IPS-20b (cell line): ENCODE measurements around the gene LIM2.

Experiments
- H3K27ac ChIP-seq: one replicate; pipeline ENCODE4 v1.5.1; 2013; ENCODE audit warnings: low read length
- H3K27me3 ChIP-seq: 2 replicates; pipeline ENCODE4 v1.6.1; 2013; ENCODE audit warnings: mild to moderate bottlenecking, low read length, inconsistent platforms; ENCODE audit not compliant: insufficient read depth
- H3K36me3 ChIP-seq: 2 replicates; pipeline ENCODE4 v1.6.1; 2013; ENCODE audit warnings: low read depth, mild to moderate bottlenecking, inconsistent platforms, low read length, moderate library complexity; ENCODE audit not compliant: insufficient read depth
- H3K4me1 ChIP-seq: 2 replicates; pipeline ENCODE4 v1.6.1; 2013; ENCODE audit warnings: mild to moderate bottlenecking, control low read depth, inconsistent platforms, low read length, moderate library complexity; ENCODE audit not compliant: insufficient read depth
- H3K4me3 ChIP-seq: 2 replicates; pipeline ENCODE4 v1.5.1; 2013; ENCODE audit warnings: mild to moderate bottlenecking, low read length, inconsistent platforms
- H3K9ac ChIP-seq: 2 replicates; pipeline ENCODE4 v1.6.1; 2013; ENCODE audit warnings: low read depth, mild to moderate bottlenecking, inconsistent platforms, low read length, moderate library complexity
- H3K9me3 ChIP-seq: 2 replicates; pipeline ENCODE4 v1.6.1; 2013; ENCODE audit warnings: mild to moderate bottlenecking, low read depth, low read length, inconsistent platforms; ENCODE audit not compliant: insufficient read depth

Gene LIM2

DNA sequence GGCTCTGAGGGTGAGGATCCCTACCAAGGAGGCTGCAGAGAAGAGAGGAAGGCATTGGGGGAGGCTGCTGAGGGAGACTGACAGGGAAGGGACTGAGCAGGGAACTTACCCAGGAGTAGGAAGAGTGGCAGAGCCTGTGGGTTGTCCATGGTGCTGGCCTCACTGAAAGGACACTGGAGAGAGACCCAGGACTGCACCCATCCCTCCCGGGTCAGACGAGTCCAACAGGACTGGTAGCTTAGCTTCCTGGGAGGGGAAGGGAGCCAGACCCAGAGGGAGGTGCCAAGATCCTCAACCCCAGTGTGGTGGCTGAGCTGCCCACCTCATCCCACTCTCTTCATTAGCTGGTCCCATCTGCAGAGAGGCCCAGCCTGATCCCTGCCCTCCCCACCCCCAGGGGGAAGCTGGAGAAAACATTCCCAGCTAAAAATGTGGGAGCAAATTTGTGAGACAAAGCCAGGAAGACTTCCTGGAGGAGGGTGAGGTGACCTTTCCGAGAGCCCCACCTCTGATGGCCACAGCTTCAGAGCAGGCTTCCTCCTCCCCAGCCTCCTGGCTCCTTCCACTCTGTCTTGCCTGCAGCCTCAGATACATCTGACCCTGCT is 45.7 kb downstream of the LIM2 start, which contains the start of gene VSIG10L:
TSS of gene VSIG10L (minus strand) at position 164 of the 605 bp plus-strand sequence. CDS start at position 149, 15 bp downstream.
- Histone ChIP-seq H3K4me1 (peaks cover 8% of the 10 kb centered on the region; the same call in 1 of the 2 replicates), H3K4me3 (no peak within 1 kb of the TSS), H3K36me3 (no peaks in the 10 kb centered on the region), H3K9me3 (no peaks in the 10 kb centered on the region), H3K27ac (no peak within 1 kb of the TSS), H3K9ac (peak within 1 kb of the TSS; percentile 27; the same call in 1 of the 2 replicates), H3K27me3 (peaks cover 19% of the 10 kb centered on the region)

DNA sequence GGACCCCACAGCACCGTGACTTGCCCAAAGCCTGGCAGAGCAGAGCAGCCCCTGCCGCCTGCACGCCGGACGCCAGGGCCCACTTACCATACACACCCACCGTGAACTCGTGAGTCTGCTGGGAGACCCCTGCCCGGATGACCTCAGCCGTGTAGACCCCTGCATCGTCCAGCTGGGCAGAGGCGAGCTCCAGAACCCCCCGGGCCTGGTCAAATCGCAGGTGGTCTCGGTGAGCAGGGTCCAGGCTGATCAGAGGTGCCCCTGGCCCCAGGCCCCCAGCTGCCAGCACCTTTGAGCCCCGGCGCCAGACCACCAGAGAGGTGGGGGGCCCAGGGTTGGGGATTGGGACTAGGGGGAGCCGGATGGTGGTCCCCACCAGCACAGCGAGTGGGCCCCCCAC is 46.7 kb downstream of the LIM2 start:
- Histone ChIP-seq H3K9ac (no peak overlapping the region; the same call in 1 of the 2 replicates), H3K36me3 (no peaks in the 10 kb centered on the region), H3K4me1 (peaks cover 8% of the 10 kb centered on the region; the same call in 1 of the 2 replicates)

DNA sequence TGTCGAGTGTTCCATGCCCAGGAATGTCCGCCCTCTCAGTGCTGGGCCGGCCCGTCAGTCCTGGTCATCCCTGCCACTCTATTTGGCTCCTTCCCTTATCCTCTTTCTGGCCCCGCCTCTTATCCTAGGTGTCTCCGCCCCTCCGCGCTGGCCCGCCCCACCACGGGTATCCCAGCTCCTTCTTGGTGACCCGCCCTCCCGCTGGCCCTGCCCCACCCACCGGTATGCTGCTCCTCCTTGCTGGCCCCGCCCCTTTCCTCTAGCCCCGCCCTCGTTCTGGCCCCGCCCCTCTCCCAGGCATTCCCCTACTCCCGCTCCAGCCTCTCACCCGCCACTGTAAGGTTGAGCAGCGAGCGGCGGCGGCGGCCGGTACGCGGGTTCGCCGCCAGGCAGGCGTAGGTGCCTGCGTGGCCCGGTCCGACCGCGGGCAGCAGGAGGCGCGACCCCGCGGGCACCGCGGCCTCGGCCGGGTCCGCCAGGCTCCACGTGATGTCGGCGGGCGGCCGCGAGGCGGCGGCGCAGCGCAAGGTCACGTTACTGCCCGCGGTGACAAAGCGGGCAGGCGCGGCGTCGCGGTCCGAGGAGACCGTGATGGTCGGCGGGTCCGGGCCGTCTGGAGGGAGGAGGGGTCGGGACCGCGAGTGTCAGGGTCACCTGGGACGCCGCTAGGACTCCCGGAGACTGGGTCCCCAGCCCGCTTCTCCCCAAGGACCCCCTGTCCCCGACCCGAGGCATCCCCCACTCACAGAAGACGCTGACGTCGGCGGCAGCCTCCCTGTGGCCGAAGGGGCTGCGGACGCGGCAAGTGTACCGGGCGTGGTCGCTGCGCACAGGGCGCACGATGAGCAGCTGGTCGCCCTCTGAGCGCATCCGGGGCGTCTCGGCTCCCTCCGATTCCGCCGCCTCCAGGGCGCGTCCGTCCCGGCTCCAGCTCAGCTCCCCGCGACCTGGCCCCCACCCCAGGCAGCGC is 47.8 kb downstream of the LIM2 start:
- H3K4me1 ChIP-seq = peaks cover 8% of the 10 kb centered on the region; the same call in 1 of the 2 replicates
- H3K9ac ChIP-seq = peak overlapping the region; percentile 59; the same call in 1 of the 2 replicates
- H3K9me3 ChIP-seq = no peaks in the 10 kb centered on the region
- H3K4me3 ChIP-seq = peak overlapping the region; percentile 76
- peaks cover 19% of the 10 kb centered on the region for H3K27me3 ChIP-seq
- H3K36me3 ChIP-seq = no peaks in the 10 kb centered on the region
- H3K27ac ChIP-seq = peak overlapping the region; percentile 15

More for the DNA sequence above, 46.7 kb downstream of the LIM2 start:
- Histone ChIP-seq H3K27me3 (peaks cover 19% of the 10 kb centered on the region), H3K9me3 (no peaks in the 10 kb centered on the region), H3K4me3 (peak overlapping the region; percentile 70; the same call in 1 of the 2 replicates), H3K27ac (no peak overlapping the region)

DNA sequence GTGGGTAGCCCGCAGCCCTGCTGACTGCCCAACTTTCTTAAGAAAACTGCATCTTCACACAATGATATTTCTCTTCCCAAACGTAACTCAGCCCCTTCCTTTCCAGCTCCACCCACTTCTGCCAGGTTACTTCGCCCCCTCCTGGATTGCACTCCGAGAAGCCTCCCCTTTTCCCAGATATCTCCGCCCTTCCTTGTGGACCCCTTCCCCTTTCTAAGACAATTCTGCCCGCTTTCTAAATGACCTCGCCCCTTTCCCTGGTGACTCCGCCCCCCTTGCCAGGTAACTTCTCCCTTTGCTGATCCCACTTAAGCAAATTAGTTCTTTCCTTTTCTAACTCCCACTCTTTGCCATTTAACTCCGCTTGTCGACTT is 48.5 kb downstream of the LIM2 start:
- no peaks in the 10 kb centered on the region for H3K36me3 ChIP-seq
- H3K27ac ChIP-seq = peak overlapping the region; percentile 15
- peak overlapping the region; percentile 54; the same call in 1 of the 2 replicates for H3K9ac ChIP-seq
- peak overlapping the region; percentile 76 for H3K4me3 ChIP-seq
- peaks cover 19% of the 10 kb centered on the region for H3K27me3 ChIP-seq
- peaks cover 8% of the 10 kb centered on the region; the same call in 1 of the 2 replicates for H3K4me1 ChIP-seq
- H3K9me3 ChIP-seq = no peaks in the 10 kb centered on the region

DNA sequence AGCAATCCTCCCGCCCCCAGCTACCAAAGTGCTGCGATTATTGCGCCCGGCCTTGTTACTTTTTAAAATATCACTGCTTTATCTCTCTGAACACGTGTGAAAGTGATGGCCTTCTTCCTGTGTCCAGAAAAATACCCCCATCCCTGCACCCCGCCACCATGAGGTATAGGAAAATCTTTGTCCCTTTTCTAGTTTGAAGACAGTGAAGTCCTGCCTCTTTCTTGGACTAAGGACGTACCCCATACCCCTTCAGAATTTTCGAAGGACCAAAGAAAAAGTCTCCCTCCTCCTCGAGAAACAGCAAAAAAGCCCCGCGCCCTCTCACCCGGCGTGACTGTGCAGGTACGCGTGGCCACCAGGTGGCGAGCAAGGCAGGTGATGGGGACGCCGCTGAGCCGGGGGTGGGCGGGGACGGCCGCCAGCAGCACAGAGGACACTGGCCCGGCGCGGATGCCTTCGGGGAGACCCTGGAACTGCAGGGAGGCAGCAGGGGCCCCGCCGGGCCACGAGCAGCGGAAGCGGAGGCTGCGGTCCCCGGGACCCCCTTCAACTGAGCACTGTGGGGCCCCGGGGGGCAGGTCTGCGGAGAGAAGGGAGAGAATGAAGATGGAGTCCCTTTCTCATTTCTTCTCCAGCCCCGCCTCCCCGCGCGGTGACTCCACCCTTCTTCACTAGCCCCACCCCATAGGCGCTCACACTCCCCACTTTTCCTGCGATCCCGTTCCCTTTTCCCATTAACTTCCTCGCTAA is 49.0 kb downstream of the LIM2 start:
- peak overlapping the region; percentile 54; the same call in 1 of the 2 replicates for H3K9ac ChIP-seq
- peak overlapping the region; percentile 76 for H3K4me3 ChIP-seq
- peaks cover 19% of the 10 kb centered on the region for H3K27me3 ChIP-seq
- H3K27ac ChIP-seq = peak overlapping the region; percentile 15
- H3K9me3 ChIP-seq = no peaks in the 10 kb centered on the region
- no peaks in the 10 kb centered on the region for H3K36me3 ChIP-seq
- peaks cover 8% of the 10 kb centered on the region; the same call in 1 of the 2 replicates for H3K4me1 ChIP-seq

DNA sequence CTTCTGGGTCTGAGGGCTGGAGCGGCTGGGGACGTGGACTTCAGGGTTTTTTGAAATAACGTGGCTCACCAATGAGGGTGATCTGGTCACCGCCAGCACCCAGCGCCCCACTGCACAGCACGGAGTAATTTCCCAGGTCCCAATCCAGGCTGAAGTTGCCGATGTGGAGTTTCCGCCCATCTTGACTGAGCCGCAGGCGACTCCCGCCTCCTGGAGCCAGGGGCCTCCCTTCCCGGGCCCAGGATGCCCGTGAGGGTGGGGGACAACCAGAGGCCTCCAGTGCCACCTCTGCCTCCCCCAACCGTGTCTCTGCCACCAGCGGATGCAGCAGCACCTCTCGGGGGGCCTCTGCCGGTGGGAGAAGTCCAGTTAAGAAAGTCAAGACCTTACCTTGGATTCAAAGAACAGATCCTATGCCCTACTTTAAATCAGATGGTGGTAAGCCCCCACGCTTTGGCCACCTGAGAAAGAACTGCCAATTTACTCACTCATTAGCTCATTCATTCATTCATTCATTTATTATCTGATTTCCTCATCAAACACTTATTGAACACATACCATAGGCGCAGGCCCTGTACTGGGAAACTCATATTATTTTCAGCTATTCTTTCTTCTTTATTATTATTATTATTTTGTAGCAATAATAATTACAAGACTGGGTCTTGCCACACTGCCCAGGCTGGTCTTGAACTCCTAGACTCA is 49.8 kb downstream of the LIM2 start:
- peaks cover 19% of the 10 kb centered on the region for H3K27me3 ChIP-seq
- no peak overlapping the region for H3K27ac ChIP-seq
- no peaks in the 10 kb centered on the region for H3K9me3 ChIP-seq
- peaks cover 8% of the 10 kb centered on the region; the same call in 1 of the 2 replicates for H3K4me1 ChIP-seq
- H3K36me3 ChIP-seq = no peaks in the 10 kb centered on the region
- peak overlapping the region; percentile 54; the same call in 1 of the 2 replicates for H3K9ac ChIP-seq
- peak overlapping the region; percentile 76 for H3K4me3 ChIP-seq

DNA sequence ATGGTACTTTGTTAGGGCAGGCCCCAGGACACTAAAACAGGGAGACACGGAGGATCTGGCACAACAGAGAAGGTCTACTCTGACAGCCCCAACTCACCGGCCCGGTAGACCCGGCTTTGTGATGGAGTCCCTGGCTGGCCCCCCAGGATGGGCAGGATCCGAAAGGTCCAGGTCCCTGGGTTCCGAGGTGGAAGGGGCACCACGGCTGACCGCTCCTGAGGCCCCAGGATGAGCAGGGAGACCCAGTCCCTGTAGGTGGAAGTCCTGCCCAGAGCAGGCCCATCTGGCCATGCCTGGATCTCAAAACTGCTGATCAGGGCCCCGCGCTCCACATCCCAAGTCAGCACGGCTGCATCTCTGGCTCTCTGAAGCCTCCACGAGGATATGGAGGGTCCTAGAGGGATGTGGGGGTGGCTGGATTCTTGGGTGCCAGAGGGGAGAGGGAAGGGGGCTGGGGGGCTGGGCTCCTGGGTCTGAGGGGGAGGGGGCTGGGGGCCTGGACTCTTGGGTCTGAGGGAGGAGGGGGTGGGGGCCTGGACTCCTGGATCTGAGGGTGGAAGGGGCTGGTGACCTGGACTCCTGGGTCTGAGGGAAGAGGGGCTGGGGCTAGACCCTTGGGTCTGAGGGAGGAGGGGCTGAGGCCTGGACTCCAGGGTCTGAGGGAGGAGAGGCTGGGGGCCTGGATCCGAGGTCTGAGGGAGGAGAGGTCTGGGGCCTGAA is 50.5 kb downstream of the LIM2 start:
- no peak overlapping the region for H3K27ac ChIP-seq
- H3K9me3 ChIP-seq = no peaks in the 10 kb centered on the region
- H3K9ac ChIP-seq = no peak overlapping the region
- H3K4me1 ChIP-seq = peaks cover 5% of the 10 kb centered on the region; the same call in 1 of the 2 replicates
- peaks cover 19% of the 10 kb centered on the region for H3K27me3 ChIP-seq
- no peak overlapping the region for H3K4me3 ChIP-seq
- peaks cover under 1% of the 10 kb centered on the region; the same call in 1 of the 2 replicates for H3K36me3 ChIP-seq

DNA sequence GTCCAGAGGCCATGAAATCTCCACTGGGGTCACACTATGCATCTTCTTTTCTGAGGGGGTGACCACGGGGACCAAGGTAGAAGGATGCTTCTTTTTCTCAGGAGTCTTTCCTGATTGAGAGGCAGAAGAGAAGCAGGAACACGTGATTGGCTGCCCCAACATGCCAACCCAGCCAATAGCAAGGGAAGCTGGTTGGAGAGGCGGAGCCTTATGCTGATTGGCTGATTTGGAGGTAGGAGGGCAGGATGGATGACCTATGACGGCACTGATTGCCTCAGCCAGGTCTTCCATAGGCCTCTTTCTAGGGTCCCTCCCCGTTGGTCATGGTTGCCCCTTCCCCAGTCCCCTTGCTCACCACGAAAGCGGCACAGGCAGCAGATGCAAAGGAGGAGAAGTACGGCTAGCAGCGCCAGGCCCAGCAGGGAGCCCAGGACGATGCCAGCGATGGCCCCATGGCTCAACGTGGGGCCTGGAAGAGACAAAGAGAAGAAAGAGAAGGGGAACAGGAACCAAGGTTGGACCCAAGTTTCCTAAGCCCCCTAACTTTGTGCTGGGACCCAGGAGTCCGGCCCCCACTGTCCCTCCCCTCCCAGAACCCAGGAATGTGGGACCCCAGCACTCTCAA is 53.8 kb downstream of the LIM2 start:
- H3K4me1 ChIP-seq = no peaks in the 10 kb centered on the region
- no peak overlapping the region for H3K9ac ChIP-seq
- peaks cover 16% of the 10 kb centered on the region for H3K36me3 ChIP-seq
- no peak overlapping the region for H3K4me3 ChIP-seq
- H3K27me3 ChIP-seq = no peaks in the 10 kb centered on the region
- H3K9me3 ChIP-seq = no peaks in the 10 kb centered on the region
- no peak overlapping the region for H3K27ac ChIP-seq

DNA sequence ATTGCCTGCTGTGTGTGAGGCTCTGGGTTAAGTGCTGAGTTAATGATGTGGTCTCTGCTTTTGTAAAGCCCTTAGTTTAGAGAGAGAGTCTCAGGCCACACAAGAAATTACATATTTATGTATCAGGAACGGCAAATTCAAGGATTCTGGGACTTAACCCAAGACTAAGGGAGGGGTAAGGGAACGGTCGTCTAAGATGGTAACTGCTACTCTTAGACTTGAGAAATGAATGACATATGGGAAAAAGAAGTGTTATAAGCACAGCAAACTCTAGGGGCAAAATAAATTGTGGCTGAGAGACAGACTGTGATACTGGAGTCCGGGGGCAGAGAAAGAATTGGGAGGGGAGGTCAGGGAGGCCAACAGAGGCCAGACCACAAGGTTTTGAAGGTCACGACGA is 56.1 kb downstream of the LIM2 start:
- no peaks in the 10 kb centered on the region for H3K9me3 ChIP-seq
- H3K4me3 ChIP-seq = no peak overlapping the region
- peaks cover 9% of the 10 kb centered on the region for H3K27me3 ChIP-seq
- peaks cover 2% of the 10 kb centered on the region; the same call in 1 of the 2 replicates for H3K4me1 ChIP-seq
- H3K9ac ChIP-seq = no peak overlapping the region
- H3K36me3 ChIP-seq = peaks cover 16% of the 10 kb centered on the region
- no peak overlapping the region for H3K27ac ChIP-seq

DNA sequence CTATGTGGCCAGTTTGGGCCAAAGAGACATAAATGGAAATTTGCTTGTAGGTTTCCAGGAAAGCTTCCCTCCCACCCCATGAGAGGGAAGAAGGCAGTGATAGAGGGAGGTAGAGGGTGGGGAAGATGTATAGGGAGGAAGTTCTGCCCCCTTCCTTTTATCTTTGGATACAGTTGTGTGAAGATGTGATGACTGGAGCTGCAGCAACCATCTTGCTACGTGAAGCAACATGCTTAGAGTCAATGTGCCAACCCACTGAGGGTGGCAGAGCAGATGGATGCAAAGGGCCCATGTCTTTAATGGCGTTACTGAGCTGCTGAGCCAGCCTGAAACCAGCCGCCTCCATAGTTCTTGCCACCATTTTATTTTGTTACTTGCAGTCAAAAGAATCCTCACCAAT is 56.6 kb downstream of the LIM2 start:
- Histone ChIP-seq H3K27me3 (peaks cover 13% of the 10 kb centered on the region), H3K4me1 (peaks cover 2% of the 10 kb centered on the region; the same call in 1 of the 2 replicates), H3K9ac (no peak overlapping the region), H3K36me3 (peaks cover 16% of the 10 kb centered on the region), H3K4me3 (no peak overlapping the region), H3K27ac (no peak overlapping the region), H3K9me3 (no peaks in the 10 kb centered on the region)
